GM20000 (cell line): Measurements from ENCODE around the gene HERPUD1.

ENCODE experiments used
- DNase-seq: peaks from one replicate; pipeline ENCODE4 v3.0.0; 2012; ENCODE audit warnings: low spot score
- CTCF ChIP-seq: IDR thresholded peaks from 2 replicates; pipeline ENCODE4 v1.5.1; 2012; ENCODE audit warnings: mild to moderate bottlenecking, control low read depth; ENCODE audit errors: extremely low read depth, missing control alignments

Gene HERPUD1

DNA sequence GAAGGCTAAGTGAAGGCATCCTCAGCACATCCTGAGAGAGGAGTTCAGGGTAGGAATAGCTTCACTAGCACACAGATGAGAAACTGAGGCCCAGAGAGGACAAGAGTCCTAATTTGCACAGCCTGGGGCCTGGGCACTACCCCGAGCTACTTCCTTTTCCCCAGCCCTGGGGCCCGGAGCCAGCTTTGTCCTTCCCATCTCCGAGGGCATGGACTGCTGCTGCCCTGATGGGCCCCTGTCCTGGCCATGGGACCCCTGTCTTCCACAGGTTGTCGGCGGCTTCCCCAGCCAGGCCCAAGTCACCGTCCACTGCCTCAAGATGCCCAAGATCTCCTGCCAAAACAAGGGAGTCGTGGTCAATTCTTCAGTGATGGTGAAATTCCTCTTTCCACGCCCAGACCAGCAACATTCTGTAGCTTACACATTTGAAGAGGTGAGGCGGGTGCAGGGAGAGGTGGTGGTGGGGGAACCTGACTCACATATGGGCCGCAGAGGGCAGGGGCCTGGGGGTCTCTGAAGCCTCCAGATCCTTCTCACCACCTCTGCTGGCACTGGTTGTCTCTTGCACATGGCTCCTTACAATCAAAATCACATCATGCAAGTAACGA is 46.0 kb downstream of the HERPUD1 start:
- TF ChIP-seq CTCF: no peak
- no peak for DNase-seq

GRCh38 chr16:56980201-56980535 is 48.2 kb downstream of the HERPUD1 start:
- no peak for TF ChIP-seq CTCF

GRCh38 chr16:56980792-56981724 is 49.1 kb downstream of the HERPUD1 start:
- TF ChIP-seq CTCF: no peak

More at GRCh38 chr16:56980201-56980535, 48.2 kb downstream of the HERPUD1 start:
- no peak for DNase-seq

DNA sequence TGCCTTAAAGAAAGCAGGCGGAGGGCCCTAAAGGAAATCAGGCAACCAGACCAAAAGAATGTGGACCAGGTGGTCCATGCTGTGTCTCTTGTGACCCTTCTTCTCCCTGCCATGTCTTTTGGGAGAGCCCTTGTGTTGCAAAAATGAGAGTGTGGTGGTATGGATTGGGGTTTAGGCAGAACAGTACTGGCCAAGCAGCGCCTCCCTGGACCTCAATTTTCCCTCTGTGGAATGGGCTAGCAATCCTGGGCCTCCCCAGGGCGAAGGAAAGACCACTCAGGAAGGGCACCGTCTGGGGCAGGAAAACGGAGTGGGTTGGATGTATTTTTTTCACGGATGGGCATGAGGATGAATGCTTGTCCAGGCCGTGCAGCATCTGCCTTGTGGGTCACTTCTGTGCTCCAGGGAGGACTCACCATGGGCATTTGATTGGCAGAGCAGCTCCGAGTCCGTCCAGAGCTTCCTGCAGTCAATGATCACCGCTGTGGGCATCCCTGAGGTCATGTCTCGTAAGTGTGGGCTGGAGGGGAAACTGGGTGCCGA is 49.9 kb downstream of the HERPUD1 start:
- no peak for TF ChIP-seq CTCF
- no peak for DNase-seq

More at GRCh38 chr16:56980792-56981724, 49.1 kb downstream of the HERPUD1 start:
- peak; percentile 35 for DNase-seq

DNA sequence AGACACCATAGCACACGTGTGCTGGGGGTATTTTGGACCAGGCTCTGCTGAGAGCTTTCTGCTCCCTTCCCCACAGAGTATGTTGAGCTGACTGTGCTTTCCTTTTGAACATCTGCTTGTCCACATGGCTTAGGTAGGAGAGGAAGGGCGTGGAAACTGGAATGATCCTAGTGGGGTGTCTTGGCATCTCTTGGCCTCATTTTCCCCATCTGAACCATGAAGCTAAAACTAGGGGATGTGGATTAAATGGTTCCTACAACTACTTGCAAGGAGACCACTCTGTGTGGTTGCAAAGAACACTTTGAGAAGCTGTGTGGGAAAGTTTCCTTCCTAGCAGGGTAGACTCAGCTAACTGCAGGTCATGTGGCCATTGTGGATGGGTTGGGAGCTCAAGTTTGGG is 50.8 kb downstream of the HERPUD1 start:
- no peak for TF ChIP-seq CTCF
- no peak for DNase-seq

- TF ChIP-seq CTCF: no peak
Observed at GRCh38 chr16:56983211-56983751, 51.3 kb downstream of the HERPUD1 start.

GRCh38 chr16:56984639-56985038 is 52.7 kb downstream of the HERPUD1 start:
- no peak for DNase-seq
- no peak for TF ChIP-seq CTCF

More at GRCh38 chr16:56983211-56983751, 51.3 kb downstream of the HERPUD1 start:
- DNase-seq: no peak
